ENCODE data around the gene PPM1L. TPM values are rescaled to one million over a fixed set of nuclear protein-coding genes. Genes with fewer than 3 reads are reported as not detected.

The PPM1L gene
- total and polyA plus RNA-seq, 2 donors = 20.2 to 24.2 TPM

DNA sequence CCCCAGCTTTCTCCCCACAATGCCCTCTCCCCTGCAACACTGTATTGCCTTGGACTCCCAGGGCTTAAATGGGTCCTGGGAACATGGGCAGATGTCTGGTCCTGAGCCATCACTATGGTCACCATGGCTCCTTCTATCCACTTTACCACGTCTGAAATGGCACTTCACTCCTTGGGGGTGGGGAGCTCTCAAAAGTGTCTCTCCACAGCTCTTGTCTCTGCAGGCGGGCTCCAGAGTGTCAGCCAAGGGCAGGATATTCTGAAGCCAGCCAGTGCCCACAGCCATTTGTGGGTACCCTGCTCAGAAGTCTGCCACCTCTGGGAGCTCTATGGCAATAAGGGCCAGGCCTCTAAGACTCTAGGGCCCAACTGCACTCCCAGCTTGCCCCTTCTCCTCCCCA is 163.9 kb downstream of the PPM1L start:
- H3K27ac ChIP-seq (ENCODE audit: low read depth) = no peak overlapping the region
- DNase-seq (ENCODE audit: extremely low spot score) = no peak
- H3K36me3 ChIP-seq (ENCODE audit: insufficient read depth) = no peaks in the 10 kb centered on the region
- 82% methylated on average over 2 of the region's 2 CpGs for WGBS
- no peak overlapping the region for H3K4me3 ChIP-seq (ENCODE audit: low read depth, low read length)
- H3K4me1 ChIP-seq (ENCODE audit: insufficient read depth) = no peaks in the 10 kb centered on the region

DNA sequence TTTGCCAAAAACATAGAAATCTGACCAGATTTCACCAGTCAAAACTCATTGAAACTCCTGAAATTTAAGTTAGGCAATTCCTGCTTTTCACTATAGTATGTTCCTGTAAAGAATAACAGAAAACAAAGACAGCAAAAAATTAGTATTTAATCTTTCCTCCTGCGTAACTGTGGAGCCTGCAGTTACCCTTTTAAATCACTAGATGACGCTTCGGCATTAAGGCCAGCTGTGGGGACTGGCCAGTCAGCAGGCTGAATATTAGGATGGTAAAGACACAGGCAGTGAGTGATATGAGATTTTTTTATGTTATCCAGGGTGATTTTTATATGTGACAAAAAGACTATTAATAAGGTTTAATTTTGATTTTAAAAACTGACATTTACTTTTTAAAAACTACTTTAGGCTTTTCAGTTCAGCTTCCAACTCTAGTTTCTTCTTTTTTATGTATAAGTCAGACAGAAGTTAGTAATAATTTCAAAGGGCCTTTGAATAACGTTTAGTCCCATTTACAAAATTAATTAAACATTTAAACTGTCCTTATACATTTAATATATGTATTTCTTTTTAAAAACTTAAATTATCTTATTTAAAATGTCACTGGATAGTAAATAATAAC is 165.1 kb downstream of the PPM1L start:
- WGBS = 31% methylated on average over 4 of the region's 4 CpGs
- no peak overlapping the region for H3K4me3 ChIP-seq (ENCODE audit: low read depth, low read length)
- no peak for DNase-seq (ENCODE audit: extremely low spot score)
- no peaks in the 10 kb centered on the region for H3K4me1 ChIP-seq (ENCODE audit: insufficient read depth)
- no peaks in the 10 kb centered on the region for H3K36me3 ChIP-seq (ENCODE audit: insufficient read depth)
- no peak overlapping the region for H3K27ac ChIP-seq (ENCODE audit: low read depth)

DNA sequence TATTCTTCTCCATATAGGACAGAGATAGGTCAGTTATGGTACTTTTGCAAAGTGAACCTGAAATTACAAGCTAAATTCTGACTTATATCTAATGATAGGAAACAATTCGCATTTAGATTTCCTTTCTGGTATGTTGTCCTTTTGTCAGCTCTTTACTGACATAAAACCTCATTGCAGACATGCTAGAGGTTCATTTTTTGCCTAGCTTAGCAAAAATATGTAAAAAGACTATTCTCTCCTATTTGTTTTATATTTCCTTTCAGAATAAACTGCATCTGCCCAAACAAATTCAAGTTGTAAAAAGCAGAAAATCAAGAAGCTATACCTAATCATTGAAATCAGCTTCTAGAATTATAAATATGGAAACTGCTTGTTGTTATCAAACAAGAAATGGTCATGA is 168.7 kb downstream of the PPM1L start:
- Histone ChIP-seq H3K4me3 (ENCODE audit: low read depth, low read length) (no peak overlapping the region), H3K4me1 (ENCODE audit: insufficient read depth) (no peaks in the 10 kb centered on the region), H3K36me3 (ENCODE audit: insufficient read depth) (no peaks in the 10 kb centered on the region), H3K27ac (ENCODE audit: low read depth) (no peak overlapping the region)
- 94% methylated on average over 1 of the region's 1 CpG for WGBS
- DNase-seq (ENCODE audit: extremely low spot score) = no peak

DNA sequence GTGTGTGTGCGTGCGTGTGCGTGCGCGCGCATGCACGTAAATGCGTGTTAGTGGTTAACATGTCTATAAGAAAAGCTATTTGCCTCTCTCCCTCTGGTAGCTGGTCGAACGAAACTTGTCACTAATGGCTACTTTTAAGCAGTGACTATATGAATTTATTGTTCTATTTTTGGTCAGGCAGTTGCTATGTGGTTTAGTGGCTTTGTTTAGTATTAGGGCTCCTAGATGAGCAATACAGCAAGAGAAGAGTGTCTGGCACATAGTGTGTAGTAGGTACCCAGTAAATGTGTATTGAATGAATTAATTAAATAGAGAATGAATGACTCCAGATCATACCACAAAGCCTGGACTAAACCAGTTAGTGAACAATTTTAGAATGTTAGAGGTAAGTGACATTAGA is 171.6 kb downstream of the PPM1L start:
- 78% methylated on average over 10 of the region's 10 CpGs for WGBS
- DNase-seq (ENCODE audit: extremely low spot score) = no peak
- H3K4me3 ChIP-seq (ENCODE audit: low read depth, low read length) = no peak overlapping the region
- H3K27ac ChIP-seq (ENCODE audit: low read depth) = no peak overlapping the region
- H3K36me3 ChIP-seq (ENCODE audit: insufficient read depth) = no peaks in the 10 kb centered on the region
- H3K4me1 ChIP-seq (ENCODE audit: insufficient read depth) = no peaks in the 10 kb centered on the region

DNA sequence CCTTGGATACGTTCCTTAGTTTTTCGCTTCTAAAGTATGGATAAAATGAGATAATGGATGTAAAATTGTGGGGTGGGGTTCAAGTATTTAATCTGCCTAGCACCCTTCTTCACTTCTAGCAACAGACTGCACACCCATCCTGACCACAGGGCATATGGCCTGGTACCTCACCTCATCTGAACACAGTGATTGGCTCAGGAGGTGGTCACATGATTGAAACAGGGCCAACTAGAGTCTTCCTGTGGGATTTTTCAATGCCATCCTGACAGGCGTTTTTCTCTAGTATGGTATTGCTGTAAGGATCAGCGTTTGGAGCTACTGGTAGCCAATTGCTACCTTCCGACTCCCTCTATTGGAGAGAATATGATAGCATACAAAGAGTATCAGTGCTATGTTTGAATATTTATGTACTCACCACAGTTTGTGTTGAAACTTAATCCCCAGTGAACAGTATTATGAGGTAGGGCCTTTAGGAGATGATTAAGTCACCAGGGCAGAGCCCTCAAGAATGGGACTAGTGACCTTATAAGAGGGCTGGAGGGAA is 172.2 kb downstream of the PPM1L start:
- Histone ChIP-seq H3K36me3 (ENCODE audit: insufficient read depth) (no peaks in the 10 kb centered on the region), H3K27ac (ENCODE audit: low read depth) (no peak overlapping the region), H3K4me3 (ENCODE audit: low read depth, low read length) (no peak overlapping the region), H3K4me1 (ENCODE audit: insufficient read depth) (no peaks in the 10 kb centered on the region)
- WGBS = 79% methylated on average over 5 of the region's 5 CpGs
- no peak for DNase-seq (ENCODE audit: extremely low spot score)

DNA sequence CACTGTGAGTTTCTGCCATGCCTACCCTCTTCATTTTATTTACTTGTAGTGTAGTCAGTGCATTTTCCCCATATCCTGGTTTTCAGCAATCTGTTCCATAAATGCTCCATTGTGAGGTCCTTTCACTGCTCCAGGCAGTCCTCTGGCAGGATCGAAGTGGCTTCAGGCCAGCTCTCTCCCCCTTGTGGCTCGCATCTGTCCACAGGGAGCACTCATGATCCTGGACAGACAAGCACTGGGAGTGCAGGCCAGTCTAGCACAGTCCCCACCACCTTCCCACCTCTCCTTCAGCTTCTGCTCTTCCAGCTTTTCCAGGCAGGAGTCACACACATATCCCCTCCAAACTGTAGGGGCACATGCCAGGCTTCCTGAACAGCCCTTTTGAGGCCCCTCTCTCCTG is 173.6 kb downstream of the PPM1L start:
- H3K4me1 ChIP-seq (ENCODE audit: insufficient read depth) = no peaks in the 10 kb centered on the region
- 43% methylated on average over 2 of the region's 2 CpGs for WGBS
- H3K4me3 ChIP-seq (ENCODE audit: low read depth, low read length) = no peak overlapping the region
- H3K27ac ChIP-seq (ENCODE audit: low read depth) = no peak overlapping the region
- DNase-seq (ENCODE audit: extremely low spot score) = no peak
- H3K36me3 ChIP-seq (ENCODE audit: insufficient read depth) = no peaks in the 10 kb centered on the region

DNA sequence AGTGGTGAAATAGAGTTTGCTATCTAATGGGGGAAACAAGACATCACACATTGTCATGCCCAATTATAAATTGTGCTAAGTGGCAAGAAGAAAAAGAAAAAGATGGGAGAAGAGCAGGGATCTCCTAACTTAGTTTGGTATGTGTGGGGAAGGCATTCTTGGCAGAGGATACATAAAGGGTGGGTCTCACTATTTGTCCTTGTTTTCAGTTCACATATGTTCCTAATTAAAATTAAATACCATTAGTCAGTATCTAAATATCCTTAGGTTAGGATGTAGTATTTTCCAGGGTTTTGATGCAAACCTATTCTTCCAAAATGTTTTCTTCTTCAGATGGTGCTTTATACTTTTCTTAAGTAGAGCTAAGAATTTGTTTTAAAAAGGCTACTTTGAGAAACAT is 175.4 kb downstream of the PPM1L start:
- DNase-seq (ENCODE audit: extremely low spot score) = no peak
- Histone ChIP-seq H3K27ac (ENCODE audit: low read depth) (no peak overlapping the region), H3K4me3 (ENCODE audit: low read depth, low read length) (no peak overlapping the region), H3K36me3 (ENCODE audit: insufficient read depth) (no peaks in the 10 kb centered on the region), H3K4me1 (ENCODE audit: insufficient read depth) (no peaks in the 10 kb centered on the region)

DNA sequence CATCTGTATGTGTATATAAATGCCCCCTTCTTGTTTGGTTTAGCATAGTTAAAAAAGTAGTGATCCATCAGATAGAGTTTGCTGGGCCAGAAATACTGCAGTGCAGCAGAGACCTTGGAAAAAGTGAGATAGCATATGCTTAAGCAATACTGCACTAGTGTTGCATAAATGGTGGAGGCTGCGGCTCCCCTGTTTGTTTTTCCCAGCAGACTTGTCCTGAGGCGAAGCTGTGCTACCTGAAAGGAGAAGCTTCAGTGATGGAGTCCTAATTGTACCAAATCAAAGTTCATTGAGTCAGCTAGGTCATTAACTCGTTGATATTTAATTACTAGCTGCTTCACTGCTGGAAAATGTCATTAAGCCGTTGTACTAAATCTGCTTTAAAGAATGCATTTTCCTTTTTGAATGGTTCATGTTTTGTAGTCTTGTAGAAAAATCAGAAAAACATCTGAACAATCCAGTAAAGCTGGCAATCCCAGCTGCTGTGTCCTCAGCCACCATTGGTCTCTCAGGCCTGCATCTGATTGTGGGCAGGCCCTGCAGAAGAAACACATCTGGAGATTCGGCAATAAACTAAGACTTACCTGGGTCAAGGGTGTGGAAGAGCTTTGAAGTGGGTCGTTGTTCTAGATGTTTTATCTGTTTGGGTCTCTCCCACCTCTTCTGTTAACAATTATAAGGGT is 179.5 kb downstream of the PPM1L start:
- Histone ChIP-seq H3K4me1 (ENCODE audit: insufficient read depth) (no peaks in the 10 kb centered on the region), H3K36me3 (ENCODE audit: insufficient read depth) (no peaks in the 10 kb centered on the region), H3K4me3 (ENCODE audit: low read depth, low read length) (no peak overlapping the region), H3K27ac (ENCODE audit: low read depth) (no peak overlapping the region)
- no peak for DNase-seq (ENCODE audit: extremely low spot score)
- WGBS = 78% methylated on average over 6 of the region's 6 CpGs

DNA sequence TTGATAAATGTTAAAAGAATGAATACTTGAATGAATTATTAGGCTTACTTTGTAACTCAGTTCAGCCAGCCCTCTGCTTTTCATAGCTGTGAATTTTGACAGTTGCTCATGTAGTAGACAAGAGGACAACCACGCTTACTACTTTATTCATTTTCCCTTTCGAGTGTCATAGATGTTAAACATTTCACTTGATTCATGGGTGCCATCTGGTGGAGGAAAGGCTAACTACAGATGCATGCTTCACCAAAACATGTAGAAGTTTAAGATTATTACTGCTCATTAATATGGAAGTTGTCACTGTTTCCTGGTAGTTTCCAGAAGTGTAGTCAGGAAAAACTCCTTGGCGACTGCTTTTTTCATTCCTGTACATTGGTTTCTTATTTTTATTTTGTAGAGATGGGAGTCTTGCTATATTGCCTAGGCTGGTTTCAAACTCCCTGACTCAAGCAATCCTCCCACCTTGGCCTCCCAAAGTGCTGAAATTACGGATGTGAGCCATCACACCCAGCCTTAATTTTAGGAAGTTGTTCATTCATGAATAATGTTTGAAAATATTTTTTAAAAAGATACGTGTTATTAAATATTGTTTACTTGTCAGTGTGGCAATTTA is 186.0 kb downstream of the PPM1L start:
- DNase-seq (ENCODE audit: extremely low spot score) = peak; percentile 69
- H3K4me3 ChIP-seq (ENCODE audit: low read depth, low read length) = no peak overlapping the region
- WGBS = 39% methylated on average over 5 of the region's 5 CpGs
- H3K4me1 ChIP-seq (ENCODE audit: insufficient read depth) = no peaks in the 10 kb centered on the region
- H3K36me3 ChIP-seq (ENCODE audit: insufficient read depth) = no peaks in the 10 kb centered on the region
- H3K27ac ChIP-seq (ENCODE audit: low read depth) = no peak overlapping the region

DNA sequence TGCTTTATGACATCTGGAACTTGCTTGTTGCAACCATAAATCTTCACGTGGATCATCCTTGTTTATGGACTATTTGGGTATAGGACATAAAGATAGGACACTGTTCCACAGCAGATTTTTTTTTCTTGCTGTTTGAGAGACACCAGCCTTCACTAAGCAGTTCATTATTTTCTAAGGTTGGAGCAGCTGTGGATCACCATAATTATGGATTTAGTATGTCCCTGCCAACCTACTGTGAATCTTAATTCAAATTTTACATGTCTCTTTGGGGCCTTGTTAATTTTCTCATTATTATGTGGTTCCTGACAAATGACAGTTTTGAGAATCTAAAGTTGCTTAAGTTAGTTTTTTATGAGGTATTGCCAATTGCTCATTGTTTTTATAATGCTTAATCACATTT is 188.0 kb downstream of the PPM1L start:
- H3K36me3 ChIP-seq (ENCODE audit: insufficient read depth) = no peaks in the 10 kb centered on the region
- H3K4me1 ChIP-seq (ENCODE audit: insufficient read depth) = no peaks in the 10 kb centered on the region
- no peak overlapping the region for H3K27ac ChIP-seq (ENCODE audit: low read depth)
- no peak for DNase-seq (ENCODE audit: extremely low spot score)
- no peak overlapping the region for H3K4me3 ChIP-seq (ENCODE audit: low read depth, low read length)
- 54% methylated on average over 1 of the region's 1 CpG for WGBS

DNA sequence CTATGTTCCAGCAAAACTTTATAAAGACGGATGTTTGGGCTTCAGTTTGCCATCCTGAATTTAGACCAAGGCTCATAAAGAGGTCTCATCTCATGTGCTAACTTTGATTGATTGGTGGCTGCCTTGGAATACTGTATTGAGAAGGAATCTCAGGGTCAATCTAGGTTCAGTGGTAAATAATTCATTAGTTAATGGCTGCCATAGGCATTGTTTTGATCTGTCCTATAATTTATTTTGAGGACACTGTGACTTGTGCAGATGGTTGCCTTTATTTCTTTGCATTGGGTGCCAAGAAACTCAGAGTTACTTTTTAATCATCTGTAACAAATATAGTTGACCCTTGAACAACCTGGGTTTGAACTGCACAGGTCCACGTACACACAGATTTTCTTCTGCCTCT is 189.3 kb downstream of the PPM1L start:
- H3K27ac ChIP-seq (ENCODE audit: low read depth) = no peak overlapping the region
- H3K4me3 ChIP-seq (ENCODE audit: low read depth, low read length) = no peak overlapping the region
- H3K36me3 ChIP-seq (ENCODE audit: insufficient read depth) = no peaks in the 10 kb centered on the region
- 79% methylated on average over 2 of the region's 2 CpGs for WGBS
- DNase-seq (ENCODE audit: extremely low spot score) = no peak
- H3K4me1 ChIP-seq (ENCODE audit: insufficient read depth) = no peaks in the 10 kb centered on the region

DNA sequence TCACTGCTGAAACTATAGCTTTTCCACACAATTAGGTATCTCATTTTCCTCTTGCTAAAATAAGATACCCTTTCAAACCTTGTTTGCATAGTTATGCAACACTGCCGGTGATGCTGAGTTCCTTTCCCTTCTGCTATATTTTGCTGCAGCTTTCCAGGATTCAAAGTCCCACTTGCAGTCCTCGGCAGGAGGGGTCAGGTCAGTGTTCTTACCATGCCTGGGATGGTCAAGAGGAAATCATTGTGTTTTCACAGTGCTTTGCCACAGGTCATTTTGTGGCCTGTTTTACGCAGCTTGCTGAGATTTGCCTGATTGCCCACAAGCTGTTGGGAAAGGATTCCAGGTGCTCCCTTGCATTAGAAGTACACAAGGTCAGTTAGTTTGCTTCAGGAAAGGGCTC is 192.2 kb downstream of the PPM1L start:
- H3K4me3 ChIP-seq (ENCODE audit: low read depth, low read length) = no peak overlapping the region
- H3K36me3 ChIP-seq (ENCODE audit: insufficient read depth) = no peaks in the 10 kb centered on the region
- H3K27ac ChIP-seq (ENCODE audit: low read depth) = no peak overlapping the region
- no peak for DNase-seq (ENCODE audit: extremely low spot score)
- 75% methylated on average over 3 of the region's 3 CpGs for WGBS
- no peaks in the 10 kb centered on the region for H3K4me1 ChIP-seq (ENCODE audit: insufficient read depth)

DNA sequence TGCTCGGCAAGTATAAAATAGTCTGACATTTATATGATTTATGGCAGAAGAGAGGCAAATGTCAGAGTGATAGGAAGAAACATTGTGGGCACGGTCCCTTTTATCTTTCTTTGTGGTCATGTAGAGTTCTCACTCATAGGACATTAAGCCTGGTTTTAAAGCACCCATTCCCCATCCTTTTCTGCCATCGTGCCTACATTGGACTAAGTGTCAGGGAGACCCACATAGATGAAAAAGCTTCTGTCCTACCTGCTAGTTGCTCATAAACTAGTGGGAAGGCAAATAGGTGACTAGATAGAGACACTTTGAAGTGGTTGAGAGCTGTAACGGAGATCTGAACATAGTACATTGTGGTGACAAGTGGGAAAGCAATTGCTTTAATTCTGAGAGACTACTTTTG is 193.4 kb downstream of the PPM1L start:
- Histone ChIP-seq H3K27ac (ENCODE audit: low read depth) (no peak overlapping the region), H3K4me1 (ENCODE audit: insufficient read depth) (no peaks in the 10 kb centered on the region), H3K36me3 (ENCODE audit: insufficient read depth) (no peaks in the 10 kb centered on the region), H3K4me3 (ENCODE audit: low read depth, low read length) (no peak overlapping the region)
- WGBS = 77% methylated on average over 4 of the region's 4 CpGs
- DNase-seq (ENCODE audit: extremely low spot score) = no peak

DNA sequence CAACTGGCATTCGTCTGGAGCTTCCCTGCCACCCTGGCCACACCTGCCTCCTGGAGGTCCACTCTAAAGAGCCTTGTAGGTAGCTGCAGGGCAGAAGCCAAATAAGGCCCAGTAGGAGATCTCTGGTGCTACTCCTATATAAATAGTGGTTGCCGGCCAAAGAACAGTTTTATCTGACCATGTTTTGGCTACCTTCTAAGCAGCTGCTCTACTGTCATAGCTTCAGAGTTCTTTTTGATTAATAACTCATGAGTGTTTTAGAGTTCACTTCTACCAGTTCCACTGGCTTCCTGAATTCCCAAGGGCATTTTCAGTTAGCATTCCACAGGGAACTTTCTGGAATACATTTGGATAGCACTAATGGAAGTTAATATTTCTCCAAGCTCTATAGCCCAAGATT is 194.5 kb downstream of the PPM1L start:
- no peak for DNase-seq (ENCODE audit: extremely low spot score)
- 84% methylated on average over 2 of the region's 2 CpGs for WGBS
- Histone ChIP-seq H3K4me3 (ENCODE audit: low read depth, low read length) (no peak overlapping the region), H3K27ac (ENCODE audit: low read depth) (no peak overlapping the region), H3K36me3 (ENCODE audit: insufficient read depth) (no peaks in the 10 kb centered on the region), H3K4me1 (ENCODE audit: insufficient read depth) (no peaks in the 10 kb centered on the region)
